Body of pancreas (tissue), 4 donors: ENCODE measurements around the gene VAX1. TPM values are rescaled to one million over a fixed set of nuclear protein-coding genes. Genes with fewer than 3 reads are reported as not detected.
"Not testable (repeated sequence)": the region's sequence is repeated elsewhere in the genome, so short reads cannot be mapped to it uniquely, and the experiment has no call there.

Experiments
- ATAC-seq: fragments of 150-250 bp; one replicate; pipeline ENCODE4 v1.9.1; 2016
- DNase-seq, 4 donors: peaks; one replicate each; pipeline ENCODE4 v3.0.0-alpha.2; 2019
- H3K27ac ChIP-seq, 4 donors: fragments of 200-600 bp; sonication (generic); 1 replicate in 3 of 4; 2 replicates in 1 of 4; pipeline versions ENCODE4 v1.5.1 to v1.6.1; 2016 to 2019; ENCODE audit warnings: mild to moderate bottlenecking in 1 of 4, mixed read lengths in 1 of 4, moderate library complexity in 1 of 4
- H3K27me3 ChIP-seq, 2 donors: fragments of 200-600 bp; sonication (generic); one replicate each; pipeline ENCODE4 v1.6.0; 2016; ENCODE audit warnings: mild to moderate bottlenecking in 1 of 2
- H3K36me3 ChIP-seq, 2 donors: fragments of 200-600 bp; sonication (generic); replicated peaks in 1 of 2; 2 replicates each; pipeline ENCODE4 v1.5.1; 2016; ENCODE audit warnings: low read depth in 2 of 2; ENCODE audit not compliant: insufficient read depth in 1 of 2
- H3K4me1 ChIP-seq: fragments of 200-600 bp; sonication (generic); one replicate; pipeline ENCODE4 v1.6.0; 2016
- H3K4me3 ChIP-seq, 2 donors: fragments of 200-600 bp; sonication (generic); 1 replicate in 1 of 2; 2 replicates in 1 of 2; pipeline ENCODE4 v1.5.1; 2016 to 2019
- H3K9me3 ChIP-seq, 3 donors: fragments of 200-600 bp; sonication (generic); 1 replicate in 2 of 3; 2 replicates in 1 of 3; pipeline ENCODE4 v1.5.1; 2016
- CTCF ChIP-seq, 7 experiments: fragments of 450-650 bp in 4 of 7; fragments of 200-600 bp in 3 of 7; sonication (generic) in 3 of 7; IDR thresholded peaks; one replicate each; pipeline ENCODE4 v1.5.1; 2016 to 2019; ENCODE audit warnings: antibody characterized with exemption in 7 of 7
- POLR2A ChIP-seq, 3 donors: fragments of 450-650 bp; IDR thresholded peaks; one replicate each; pipeline ENCODE4 v1.6.1; 2016; ENCODE audit warnings: antibody characterized with exemption in 3 of 3, mild to moderate bottlenecking in 2 of 3
- WGBS, 2 donors: methylation state at CpG; one replicate each; pipeline ENCODE4 v1.1.5; 2017; 5-methylcytosine and 5-hydroxymethylcytosine counted together
- intact Hi-C: fragments of 100-400 bp; cut with DNase I; formaldehyde crosslinking; loops from one replicate; pipeline ENCODE4 v1.15.1; 2023
- total RNA-seq, 2 donors: library from RNA; depleted of rRNA; stranded (reverse); fragments of >200 nt; gene quantifications; one replicate each; pipeline ENCODE4 v1.1.0, GENCODE V29; 2016

Gene VAX1
- total RNA-seq, 2 donors from 2014 or later = not detected

- no peak for TF ChIP-seq POLR2A (IDR thresholded peaks at IDR 0.05)
- no peak for TF ChIP-seq CTCF (IDR thresholded peaks at IDR 0.05)
- intact Hi-C loops = no loop called here
- Histone ChIP-seq H3K4me3 (no peak overlapping the region), H3K4me1 (peaks cover 45% of the 10 kb centered on the region), H3K36me3 (no peaks in the 10 kb centered on the region), H3K27ac (no peak overlapping the region), H3K9me3 (no peaks in the 10 kb centered on the region), H3K27me3 (peaks cover 0 to 65% of the 10 kb centered on the region in 2 donors)
- DNase-seq (no peak), ATAC-seq (no peak)
- 6 to 9% methylated on average over 8 to 27 of the region's 27 CpGs for WGBS, 2 donors
These were observed 5.3 kb downstream of the VAX1 start for GRCh38 chr10:117132751-117133231.

- Histone ChIP-seq H3K4me3 (no peak overlapping the region), H3K27me3 (peaks cover 0 to 54% of the 10 kb centered on the region in 2 donors), H3K9me3 (no peaks in the 10 kb centered on the region), H3K27ac (no peak overlapping the region), H3K4me1 (peaks cover 33% of the 10 kb centered on the region), H3K36me3 (no peaks in the 10 kb centered on the region)
- TF ChIP-seq CTCF (IDR thresholded peaks at IDR 0.05) (no peak), POLR2A (IDR thresholded peaks at IDR 0.05) (no peak)
- intact Hi-C loops = no loop called here
- 13 to 17% methylated on average over 34 to 47 of the region's 47 CpGs for WGBS, 2 donors
- ATAC-seq (no peak), DNase-seq (no peak)
These were observed 6.4 kb downstream of the VAX1 start for GRCh38 chr10:117131376-117132327.

- no peak overlapping the region for H3K4me3 ChIP-seq
- intact Hi-C loops = no loop called here
- 48 to 77% methylated on average over 8 of the region's 8 CpGs for WGBS, 2 donors
These were observed 7.2 kb downstream of the VAX1 start for GRCh38 chr10:117130862-117131375.

GRCh38 chr10:117130346-117130745, 7.7 kb downstream of the VAX1 start:
- intact Hi-C loops = no loop called here
- WGBS, 2 donors = 85 to 97% methylated on average over 2 of the region's 2 CpGs
- H3K27me3 ChIP-seq = peaks cover 0 to 56% of the 10 kb centered on the region in 2 donors

More at GRCh38 chr10:117130862-117131375, 7.2 kb downstream of the VAX1 start:
- H3K4me1 ChIP-seq = peaks cover 32% of the 10 kb centered on the region
- no peaks in the 10 kb centered on the region for H3K9me3 ChIP-seq
- DNase-seq (no peak), ATAC-seq (no peak)
- no peak for TF ChIP-seq CTCF (IDR thresholded peaks at IDR 0.05)
- no peak for TF ChIP-seq POLR2A (IDR thresholded peaks at IDR 0.05)
- no peak overlapping the region for H3K27ac ChIP-seq
- peaks cover 0 to 50% of the 10 kb centered on the region in 2 donors for H3K27me3 ChIP-seq
- no peaks in the 10 kb centered on the region for H3K36me3 ChIP-seq

GRCh38 chr10:117126645-117127044, 11.4 kb downstream of the VAX1 start:
- DNase-seq, H3K36me3 ChIP-seq, H3K4me3 ChIP-seq, H3K9me3 ChIP-seq, ATAC-seq, H3K27ac ChIP-seq, H3K4me1 ChIP-seq, intact Hi-C loops: not testable (repeated sequence)
- peaks cover 0 to 26% of the 10 kb centered on the region in 2 donors for H3K27me3 ChIP-seq
- 90 to 91% methylated on average over 14 to 15 of the region's 23 CpGs for WGBS, 2 donors

More at GRCh38 chr10:117130346-117130745, 7.7 kb downstream of the VAX1 start:
- Histone ChIP-seq H3K27ac (no peak overlapping the region), H3K36me3 (no peaks in the 10 kb centered on the region), H3K4me3 (no peak overlapping the region), H3K9me3 (no peaks in the 10 kb centered on the region), H3K4me1 (peaks cover 32% of the 10 kb centered on the region)
- ATAC-seq (no peak), DNase-seq (no peak)
- TF ChIP-seq POLR2A (IDR thresholded peaks at IDR 0.05) = no peak
- TF ChIP-seq CTCF (IDR thresholded peaks at IDR 0.05) = no peak
